BJ (cell line): Measurements from ENCODE around the gene AGAP1. TPM values are rescaled to one million over a fixed set of nuclear protein-coding genes. Genes with fewer than 3 reads are reported as not detected.

Experiments
- CTCF ChIA-PET: fragments of 350-600 bp; formaldehyde crosslinking; extraction: SDS; loops from one replicate; lab custom pipeline; 2021; ENCODE audit warnings: antibody characterized with exemption, inconsistent platforms; lab: Yijun Ruan, JAX
- POLR2A ChIA-PET: fragments of 300-600 bp; sonication (Branson Sonifier 250); formaldehyde crosslinking; extraction: SDS; loops from one replicate; lab custom pipeline; 2021; ENCODE audit warnings: antibody characterized with exemption; lab: Charles Lee
- DNase-seq: peaks from one replicate; pipeline ENCODE4 v3.0.0-alpha.2; 2011; ENCODE audit warnings: low read depth
- H3K27me3 ChIP-seq: 2 replicates; pipeline ENCODE4 v1.6.0; 2011; ENCODE audit warnings: low read length; ENCODE audit not compliant: control insufficient read depth, insufficient read depth
- H3K36me3 ChIP-seq: 2 replicates; pipeline ENCODE4 v1.5.1; 2011; ENCODE audit warnings: low read length; ENCODE audit not compliant: control insufficient read depth, insufficient read depth
- H3K4me3 ChIP-seq: 2 replicates; pipeline ENCODE4 v1.5.1; 2011; ENCODE audit warnings: low read depth, mild to moderate bottlenecking, control low read depth, low read length
- polyA plus RNA-seq: library from polyadenylated mRNA; depleted of rRNA; stranded (reverse); fragments of >200 nt; gene quantifications from 2 replicates; pipeline ENCODE4 v1.2.3, GENCODE V29; 2011
- TF ChIP-seq, protein P1 (sequence below): IDR thresholded peaks from 2 replicates; pipeline ENCODE4 v1.5.1; 2011; ENCODE audit warnings: low read depth, mild to moderate bottlenecking, control low read depth, inconsistent platforms, low read length, moderate library complexity; ENCODE audit not compliant: insufficient read depth

AGAP1 gene
- polyA plus RNA-seq, 1 experiment, result 14.9 TPM

DNA sequence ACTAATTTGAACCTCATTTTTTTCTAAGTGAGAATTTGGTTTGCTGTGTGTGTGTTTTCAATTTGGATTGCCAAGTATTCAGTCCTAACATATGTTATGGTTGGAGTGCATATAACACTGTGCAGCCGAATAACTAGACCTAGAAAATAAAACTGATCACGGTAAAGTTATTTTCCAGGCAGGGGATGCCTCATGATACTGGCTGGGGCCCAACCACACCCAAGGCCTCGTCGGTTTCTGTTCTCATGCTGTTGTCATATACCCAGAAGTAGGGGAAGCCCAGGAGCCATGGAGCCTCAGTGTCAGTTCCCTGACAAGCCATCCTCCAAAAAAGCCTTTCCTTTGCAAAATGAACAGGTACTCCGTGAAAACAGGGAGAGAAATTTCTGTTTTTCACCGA, 514.2 kb downstream of the AGAP1 start:
- TF ChIP-seq, protein P1, sequence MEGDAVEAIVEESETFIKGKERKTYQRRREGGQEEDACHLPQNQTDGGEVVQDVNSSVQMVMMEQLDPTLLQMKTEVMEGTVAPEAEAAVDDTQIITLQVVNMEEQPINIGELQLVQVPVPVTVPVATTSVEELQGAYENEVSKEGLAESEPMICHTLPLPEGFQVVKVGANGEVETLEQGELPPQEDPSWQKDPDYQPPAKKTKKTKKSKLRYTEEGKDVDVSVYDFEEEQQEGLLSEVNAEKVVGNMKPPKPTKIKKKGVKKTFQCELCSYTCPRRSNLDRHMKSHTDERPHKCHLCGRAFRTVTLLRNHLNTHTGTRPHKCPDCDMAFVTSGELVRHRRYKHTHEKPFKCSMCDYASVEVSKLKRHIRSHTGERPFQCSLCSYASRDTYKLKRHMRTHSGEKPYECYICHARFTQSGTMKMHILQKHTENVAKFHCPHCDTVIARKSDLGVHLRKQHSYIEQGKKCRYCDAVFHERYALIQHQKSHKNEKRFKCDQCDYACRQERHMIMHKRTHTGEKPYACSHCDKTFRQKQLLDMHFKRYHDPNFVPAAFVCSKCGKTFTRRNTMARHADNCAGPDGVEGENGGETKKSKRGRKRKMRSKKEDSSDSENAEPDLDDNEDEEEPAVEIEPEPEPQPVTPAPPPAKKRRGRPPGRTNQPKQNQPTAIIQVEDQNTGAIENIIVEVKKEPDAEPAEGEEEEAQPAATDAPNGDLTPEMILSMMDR, result no peak
- ChIA-PET POLR2A (no interaction called here), CTCF (no interaction called here)
- H3K36me3 ChIP-seq, result no peaks in the 10 kb centered on the region
- H3K4me3 ChIP-seq, result no peak overlapping the region
- no peak for DNase-seq
- H3K27me3 ChIP-seq, result no peaks in the 10 kb centered on the region

DNA sequence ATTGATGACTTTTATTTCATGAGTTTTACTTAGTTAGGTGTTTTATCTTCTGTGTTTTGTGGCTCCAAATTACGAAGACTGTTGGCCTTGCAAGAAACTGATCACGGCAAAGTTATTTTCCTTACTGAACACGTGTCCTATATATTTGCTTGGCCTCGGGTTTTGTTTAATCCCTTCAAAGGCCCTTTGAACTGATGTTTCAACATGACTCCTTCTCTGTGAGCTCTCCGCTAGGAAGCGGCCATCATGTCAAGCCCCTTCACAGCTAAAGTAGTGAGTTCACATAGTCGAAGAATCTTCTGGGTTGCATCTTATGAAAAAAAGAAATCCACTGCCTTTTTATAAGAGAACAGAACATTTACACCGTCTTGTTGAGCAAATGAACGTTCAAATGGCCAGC, 515.0 kb downstream of the AGAP1 start:
- Histone ChIP-seq H3K36me3 (no peaks in the 10 kb centered on the region), H3K27me3 (no peaks in the 10 kb centered on the region), H3K4me3 (no peak overlapping the region)
- POLR2A ChIA-PET, result no interaction called here
- CTCF ChIA-PET, result no interaction called here
- DNase-seq, result no peak
- TF ChIP-seq, protein P1, result no peak

DNA sequence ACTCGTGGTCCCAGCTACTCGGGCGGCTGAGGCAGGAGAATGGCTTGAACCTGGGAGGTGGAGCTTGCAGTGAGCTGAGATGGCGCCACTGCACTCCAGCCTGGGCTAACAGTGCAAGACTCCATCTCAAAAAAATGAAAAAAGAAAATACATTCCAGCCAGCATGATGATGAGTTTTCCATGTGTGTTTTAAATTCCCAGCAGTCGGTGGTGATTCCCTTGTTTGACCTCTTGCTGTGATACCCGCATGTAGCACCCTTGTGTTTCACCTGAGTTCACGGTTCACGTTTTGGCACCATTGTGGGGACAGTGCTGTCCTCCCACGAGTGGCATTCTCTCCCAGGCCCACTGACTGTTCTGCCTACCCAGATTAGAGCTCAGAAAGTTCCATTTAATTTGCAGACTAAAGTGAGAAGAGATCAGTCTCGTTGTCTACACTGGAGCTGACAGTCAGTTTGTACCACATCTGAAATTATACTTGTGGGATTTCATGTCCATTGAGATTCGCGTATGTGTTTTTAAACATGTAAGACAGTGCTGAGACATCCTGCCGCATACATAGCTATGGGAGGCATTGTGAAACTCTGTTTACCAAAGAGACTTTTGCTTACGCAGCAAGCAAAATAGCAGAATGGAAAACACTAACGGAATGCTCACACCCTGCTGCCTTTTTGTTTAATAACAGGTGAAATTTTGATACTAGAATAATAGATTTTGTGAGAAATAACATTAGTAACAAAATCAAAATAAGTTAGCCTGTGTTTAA, 517.3 kb downstream of the AGAP1 start:
- no peak for DNase-seq
- Histone ChIP-seq H3K27me3 (no peaks in the 10 kb centered on the region), H3K36me3 (no peaks in the 10 kb centered on the region), H3K4me3 (no peak overlapping the region)
- ChIA-PET CTCF (interaction anchor here (0.7 kb wide), 1 partner anchor 9 kb away, joined by 3 read pairs; no protein-coding TSS in a partner anchor), POLR2A (no interaction called here)
- TF ChIP-seq, protein P1, result no peak

DNA sequence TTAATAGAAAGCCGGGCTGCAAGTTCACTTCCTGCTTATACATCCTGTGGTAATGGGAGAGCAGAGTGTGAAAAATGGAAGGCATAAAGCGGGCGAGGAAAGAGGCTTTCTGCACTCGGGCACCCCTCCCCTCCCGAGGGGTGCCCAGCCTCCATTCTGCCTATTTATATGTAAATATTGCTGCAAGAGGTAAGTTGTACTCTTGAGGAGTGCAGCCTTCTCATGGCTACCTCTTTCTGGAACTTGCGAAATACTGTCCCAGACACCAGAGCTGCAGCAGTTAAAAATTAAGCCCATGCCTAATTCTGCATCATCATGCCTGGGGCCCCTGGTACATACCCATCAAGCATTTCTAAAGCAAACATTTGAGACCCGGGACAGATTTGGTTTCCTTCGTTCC, 518.3 kb downstream of the AGAP1 start:
- TF ChIP-seq, protein P1, result no peak
- POLR2A ChIA-PET, result no interaction called here
- Histone ChIP-seq H3K4me3 (no peak overlapping the region), H3K27me3 (no peaks in the 10 kb centered on the region), H3K36me3 (no peaks in the 10 kb centered on the region)
- DNase-seq, result no peak
- CTCF ChIA-PET, result no interaction called here

DNA sequence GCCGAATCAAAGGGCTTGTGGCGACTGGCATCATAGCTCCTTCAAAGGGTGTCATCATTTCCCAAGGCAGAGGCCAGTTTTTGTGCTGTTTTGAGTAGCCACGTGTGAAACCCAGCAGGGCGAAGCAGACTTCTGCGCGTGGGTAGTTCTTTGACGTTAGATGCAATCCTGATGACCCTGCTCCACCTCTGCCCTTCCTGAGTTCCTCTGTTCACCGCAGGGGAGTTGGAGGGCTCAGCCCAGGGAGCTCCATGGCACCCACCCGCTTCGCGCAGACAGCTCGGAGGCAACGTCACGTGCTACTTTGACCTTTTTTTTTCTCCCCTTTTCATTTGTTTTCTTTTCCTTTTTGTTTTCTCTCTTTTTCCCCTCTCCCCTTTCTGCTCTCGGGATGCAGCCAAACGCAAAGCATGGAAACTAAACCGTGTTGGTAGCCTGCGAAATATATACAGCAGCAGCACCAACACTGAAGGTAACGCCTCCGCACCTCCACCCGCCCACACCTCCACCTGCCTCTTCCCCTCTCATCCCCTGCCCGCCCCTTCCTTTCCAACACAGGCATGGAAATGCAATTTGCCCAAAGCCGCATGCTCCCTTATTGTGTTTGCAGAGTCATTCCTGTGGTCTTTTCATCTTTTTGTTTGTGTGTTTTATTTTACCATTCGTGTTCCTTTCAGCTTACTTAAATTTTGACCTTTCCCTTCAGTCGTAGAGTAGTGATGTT, 520.7 kb downstream of the AGAP1 start:
- CTCF ChIA-PET, result interaction anchor here (0.6 kb wide), 1 partner anchor 496 kb away, joined by 4 read pairs; no protein-coding TSS in a partner anchor
- POLR2A ChIA-PET, result no interaction called here
- TF ChIP-seq, protein P1, result no peak

More for the DNA sequence above, 520.7 kb downstream of the AGAP1 start:
- Histone ChIP-seq H3K4me3 (no peak overlapping the region), H3K36me3 (no peaks in the 10 kb centered on the region), H3K27me3 (no peaks in the 10 kb centered on the region)
- no peak for DNase-seq
